ENCODE data around the gene GREB1L.
A peak's percentile ranks its signal among the peaks of the same experiment; 100 is the strongest.

The GREB1L gene

GRCh38 chr18:21408681-21409080 is 166.6 kb downstream of the GREB1L start:
- DNase-seq (ENCODE audit: low read depth in 2 of 2): no peak
- TF ChIP-seq CTCF (IDR thresholded peaks at IDR 0.05; ENCODE audit: low read depth, low read length): no peak
- H3K4me3 ChIP-seq (replicated peaks in 1 of 2; ENCODE audit: low read depth in 2 of 2, low read length in 2 of 2): no peak overlapping the region

- TF ChIP-seq CTCF (IDR thresholded peaks at IDR 0.05; ENCODE audit: low read depth, low read length): no peak
- DNase-seq (ENCODE audit: low read depth in 2 of 2): peak in 1 of 2 donors; percentile 34
- H3K4me3 ChIP-seq (replicated peaks in 1 of 2; ENCODE audit: low read depth in 2 of 2, low read length in 2 of 2): no peak overlapping the region
These were observed 191.4 kb downstream of the GREB1L start for GRCh38 chr18:21433436-21433835.

GRCh38 chr18:21439431-21439846 is 197.4 kb downstream of the GREB1L start:
- H3K4me3 ChIP-seq (replicated peaks in 1 of 2; ENCODE audit: low read depth in 2 of 2, low read length in 2 of 2): no peak overlapping the region
- DNase-seq (ENCODE audit: low read depth in 2 of 2): peak; percentile 74 to 94
- no peak for TF ChIP-seq CTCF (IDR thresholded peaks at IDR 0.05; ENCODE audit: low read depth, low read length)

GRCh38 chr18:21441670-21442069 is 199.6 kb downstream of the GREB1L start:
- no peak for DNase-seq (ENCODE audit: low read depth in 2 of 2)
- no peak for TF ChIP-seq CTCF (IDR thresholded peaks at IDR 0.05; ENCODE audit: low read depth, low read length)
- H3K4me3 ChIP-seq (replicated peaks in 1 of 2; ENCODE audit: low read depth in 2 of 2, low read length in 2 of 2): no peak overlapping the region

GRCh38 chr18:21443776-21444464 is 201.9 kb downstream of the GREB1L start:
- no peak overlapping the region for H3K4me3 ChIP-seq (replicated peaks in 1 of 2; ENCODE audit: low read depth in 2 of 2, low read length in 2 of 2)
- no peak for DNase-seq (ENCODE audit: low read depth in 2 of 2)
- TF ChIP-seq CTCF (IDR thresholded peaks at IDR 0.05; ENCODE audit: low read depth, low read length): no peak

GRCh38 chr18:21444465-21445212 is 202.6 kb downstream of the GREB1L start:
- peak; percentile 83 for TF ChIP-seq CTCF (IDR thresholded peaks at IDR 0.05; ENCODE audit: low read depth, low read length)
- H3K4me3 ChIP-seq (replicated peaks in 1 of 2; ENCODE audit: low read depth in 2 of 2, low read length in 2 of 2): no peak overlapping the region
- peak; percentile 79 to 84 for DNase-seq (ENCODE audit: low read depth in 2 of 2)
